Measurements from ENCODE around the gene RAB26. TPM values are rescaled to one million over a fixed set of nuclear protein-coding genes. Genes with fewer than 3 reads are reported as not detected.
"Not testable (repeated sequence)": the region's sequence is repeated elsewhere in the genome, so short reads cannot be mapped to it uniquely, and the experiment has no call there.

The RAB26 gene
- total and polyA plus RNA-seq, 2 donors (not counting 1 experiment from before 2014, with no cell fraction given): 0.43 to 2.0 TPM

- no peaks in the 10 kb centered on the region for H3K36me3 ChIP-seq (ENCODE audit: control insufficient read depth, insufficient read depth, low read length)
- H3K9me3 ChIP-seq (ENCODE audit: control insufficient read depth, insufficient read depth, low read depth, low read length): no peaks in the 10 kb centered on the region
- H3K79me2 ChIP-seq (ENCODE audit: control insufficient read depth, insufficient read depth, low read length): no peaks in the 10 kb centered on the region
- H3K9ac ChIP-seq (ENCODE audit: insufficient read depth, low read length): no peak overlapping the region
- no peak overlapping the region for H2AFZ ChIP-seq (ENCODE audit: low read length)
- no peaks in the 10 kb centered on the region for H4K20me1 ChIP-seq (ENCODE audit: control insufficient read depth, extremely low read depth, insufficient read depth, low read length)
- H3K4me3 ChIP-seq (replicated peaks in 1 of 4; ENCODE audit: control extremely low read depth in 1 of 4, insufficient read depth in 1 of 4, low read depth in 3 of 4, low read length in 4 of 4): no peak overlapping the region
- H3K4me2 ChIP-seq (ENCODE audit: extremely low read depth, insufficient read depth, low read length): no peak overlapping the region
- H3K27ac ChIP-seq (ENCODE audit: insufficient read depth, low read length): no peak overlapping the region
- no peak for DNase-seq (ENCODE audit: low read depth in 2 of 2)
- TF ChIP-seq EZH2 (IDR thresholded peaks at IDR 0.05; ENCODE audit: low read length, missing control alignments) (no peak), CTCF (conservative IDR thresholded peaks at IDR 0.05 in 1 of 2, IDR thresholded peaks at IDR 0.05 in 1 of 2; ENCODE audit: low read depth in 1 of 2, low read length in 2 of 2) (no peak)
- H3K27me3 ChIP-seq (ENCODE audit: control insufficient read depth, insufficient read depth, low read length): peaks cover 43% of the 10 kb centered on the region
- no peaks in the 10 kb centered on the region for H3K4me1 ChIP-seq (ENCODE audit: control insufficient read depth, extremely low read depth, insufficient read depth, low read length)
These were observed 50.7 kb downstream of the RAB26 start for GRCh38 chr16:2199095-2199494.

DNA sequence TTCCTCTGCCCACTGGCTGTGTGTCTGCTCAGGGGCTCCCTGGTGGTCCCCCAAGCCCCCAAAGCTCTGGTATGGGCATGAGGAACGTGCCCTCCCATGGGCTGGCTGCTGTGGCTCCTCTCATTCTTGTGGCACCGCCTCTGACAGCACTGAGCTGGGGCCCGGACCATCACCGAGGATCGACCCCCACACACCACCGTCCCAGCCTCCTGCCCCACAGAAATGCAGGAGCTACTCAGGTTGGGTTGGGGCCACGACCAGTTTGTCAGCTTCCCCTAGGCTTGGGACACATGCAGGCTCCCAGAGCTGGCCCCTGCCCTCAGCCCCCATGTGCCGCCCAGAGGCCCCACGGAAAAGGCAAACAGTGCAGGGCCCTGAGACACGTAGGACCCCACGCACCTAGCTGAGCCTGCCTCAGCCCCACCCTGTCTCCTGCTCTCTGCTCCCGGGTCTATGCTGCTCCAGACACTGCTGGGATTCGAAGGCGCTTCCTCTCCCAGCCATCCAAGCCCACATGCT lies 51.3 kb downstream of the RAB26 start:
- Histone ChIP-seq H2AFZ (ENCODE audit: low read length) (no peak overlapping the region), H3K4me3 (replicated peaks in 1 of 4; ENCODE audit: control extremely low read depth in 1 of 4, insufficient read depth in 1 of 4, low read depth in 3 of 4, low read length in 4 of 4) (no peak overlapping the region), H3K4me1 (ENCODE audit: control insufficient read depth, extremely low read depth, insufficient read depth, low read length) (no peaks in the 10 kb centered on the region), H3K27ac (ENCODE audit: insufficient read depth, low read length) (no peak overlapping the region), H3K79me2 (ENCODE audit: control insufficient read depth, insufficient read depth, low read length) (no peaks in the 10 kb centered on the region), H4K20me1 (ENCODE audit: control insufficient read depth, extremely low read depth, insufficient read depth, low read length) (no peaks in the 10 kb centered on the region), H3K27me3 (ENCODE audit: control insufficient read depth, insufficient read depth, low read length) (peaks cover 41% of the 10 kb centered on the region), H3K36me3 (ENCODE audit: control insufficient read depth, insufficient read depth, low read length) (no peaks in the 10 kb centered on the region), H3K4me2 (ENCODE audit: extremely low read depth, insufficient read depth, low read length) (no peak overlapping the region), H3K9ac (ENCODE audit: insufficient read depth, low read length) (no peak overlapping the region), H3K9me3 (ENCODE audit: control insufficient read depth, insufficient read depth, low read depth, low read length) (no peaks in the 10 kb centered on the region)
- DNase-seq (ENCODE audit: low read depth in 2 of 2): no peak
- TF ChIP-seq CTCF (conservative IDR thresholded peaks at IDR 0.05 in 1 of 2, IDR thresholded peaks at IDR 0.05 in 1 of 2; ENCODE audit: low read depth in 1 of 2, low read length in 2 of 2): no peak
- no peak for TF ChIP-seq EZH2 (IDR thresholded peaks at IDR 0.05; ENCODE audit: low read length, missing control alignments)

DNA sequence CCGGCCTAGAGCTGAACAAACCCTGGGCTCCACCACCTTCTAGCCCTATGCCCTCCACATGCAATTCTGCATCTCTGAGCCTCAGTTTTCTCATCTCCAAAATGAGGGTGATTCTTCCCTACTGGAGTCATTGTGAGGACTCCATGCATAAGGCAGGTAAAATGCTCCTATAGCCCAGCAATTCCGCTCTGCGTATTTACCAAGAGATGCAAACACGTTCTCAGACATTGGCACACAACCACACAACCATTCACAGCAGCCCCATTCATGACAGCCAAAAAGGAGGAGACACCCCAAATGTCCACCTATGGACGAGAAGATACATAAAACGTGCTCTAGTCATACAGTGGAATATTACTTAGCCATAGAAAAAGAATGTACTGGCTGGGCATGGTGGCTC lies 51.9 kb downstream of the RAB26 start:
- H3K4me2 ChIP-seq (ENCODE audit: extremely low read depth, insufficient read depth, low read length): no peak overlapping the region
- H3K4me3 ChIP-seq (replicated peaks in 1 of 4; ENCODE audit: control extremely low read depth in 1 of 4, insufficient read depth in 1 of 4, low read depth in 3 of 4, low read length in 4 of 4): no peak overlapping the region
- no peaks in the 10 kb centered on the region for H3K4me1 ChIP-seq (ENCODE audit: control insufficient read depth, extremely low read depth, insufficient read depth, low read length)
- H3K27me3 ChIP-seq (ENCODE audit: control insufficient read depth, insufficient read depth, low read length): peaks cover 35% of the 10 kb centered on the region
- no peaks in the 10 kb centered on the region for H3K36me3 ChIP-seq (ENCODE audit: control insufficient read depth, insufficient read depth, low read length)
- no peak overlapping the region for H3K9ac ChIP-seq (ENCODE audit: insufficient read depth, low read length)
- H3K79me2 ChIP-seq (ENCODE audit: control insufficient read depth, insufficient read depth, low read length): no peaks in the 10 kb centered on the region
- H3K27ac ChIP-seq (ENCODE audit: insufficient read depth, low read length): no peak overlapping the region
- TF ChIP-seq CTCF (conservative IDR thresholded peaks at IDR 0.05 in 1 of 2, IDR thresholded peaks at IDR 0.05 in 1 of 2; ENCODE audit: low read depth in 1 of 2, low read length in 2 of 2) (no peak), EZH2 (IDR thresholded peaks at IDR 0.05; ENCODE audit: low read length, missing control alignments) (no peak)
- no peak overlapping the region for H2AFZ ChIP-seq (ENCODE audit: low read length)
- no peaks in the 10 kb centered on the region for H4K20me1 ChIP-seq (ENCODE audit: control insufficient read depth, extremely low read depth, insufficient read depth, low read length)
- no peaks in the 10 kb centered on the region for H3K9me3 ChIP-seq (ENCODE audit: control insufficient read depth, insufficient read depth, low read depth, low read length)
- no peak for DNase-seq (ENCODE audit: low read depth in 2 of 2)

DNA sequence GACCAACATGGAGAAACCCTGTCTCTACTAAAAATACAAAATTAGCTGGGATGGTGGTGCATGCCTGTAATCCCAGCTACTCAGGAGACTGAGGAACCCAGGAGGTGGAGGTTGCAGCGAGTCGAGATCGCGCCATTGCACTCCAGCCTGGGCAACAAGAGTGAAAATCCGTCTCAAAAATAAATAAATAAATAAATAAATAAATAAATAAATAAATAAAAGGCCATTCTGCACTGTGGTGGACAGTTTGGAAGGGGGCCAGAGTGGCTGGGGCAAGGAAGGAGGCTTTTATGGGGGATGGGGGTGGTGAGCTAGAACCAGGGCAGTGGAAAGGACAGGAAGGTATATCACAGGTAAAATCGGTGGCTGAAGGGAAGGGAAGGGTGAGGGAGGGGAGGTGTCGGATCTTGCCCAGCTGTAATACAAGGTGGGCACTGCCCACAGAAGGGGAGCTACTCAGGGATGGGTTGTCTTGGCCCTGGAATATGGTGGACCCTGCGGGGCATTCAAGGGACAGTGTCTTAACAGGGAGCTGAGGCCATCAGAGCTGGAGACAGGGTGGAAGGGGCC lies 54.8 kb downstream of the RAB26 start:
- DNase-seq (ENCODE audit: low read depth in 2 of 2); H3K4me2 ChIP-seq (ENCODE audit: extremely low read depth, insufficient read depth, low read length); H2AFZ ChIP-seq (ENCODE audit: low read length); H3K4me3 ChIP-seq (replicated peaks in 1 of 4; ENCODE audit: control extremely low read depth in 1 of 4, insufficient read depth in 1 of 4, low read depth in 3 of 4, low read length in 4 of 4); H3K27ac ChIP-seq (ENCODE audit: insufficient read depth, low read length); H3K9ac ChIP-seq (ENCODE audit: insufficient read depth, low read length); H4K20me1 ChIP-seq (ENCODE audit: control insufficient read depth, extremely low read depth, insufficient read depth, low read length); H3K4me1 ChIP-seq (ENCODE audit: control insufficient read depth, extremely low read depth, insufficient read depth, low read length); H3K79me2 ChIP-seq (ENCODE audit: control insufficient read depth, insufficient read depth, low read length); H3K9me3 ChIP-seq (ENCODE audit: control insufficient read depth, insufficient read depth, low read depth, low read length): not testable (repeated sequence)
- peaks cover 18% of the 10 kb centered on the region for H3K27me3 ChIP-seq (ENCODE audit: control insufficient read depth, insufficient read depth, low read length)
- peaks cover 12% of the 10 kb centered on the region for H3K36me3 ChIP-seq (ENCODE audit: control insufficient read depth, insufficient read depth, low read length)
